HG03175 (cell line): ENCODE data around the gene TMEM17.
A peak's percentile ranks its signal among the peaks of the same experiment; 100 is the strongest.

Source experiments
- ATAC-seq: cut with Tn5 transposase; IDR thresholded peaks from one replicate; pipeline ENCODE4 v1.9.1; 2021; ENCODE audit warnings: mild to moderate bottlenecking, moderate library complexity; ENCODE audit not compliant: unreplicated experiment

TMEM17 gene

GRCh38 chr2:62458206-62458641 is 47.8 kb downstream of the TMEM17 start:
- ATAC-seq, result no peak

- no peak for ATAC-seq
Measured at GRCh38 chr2:62457556-62457955, 48.4 kb downstream of the TMEM17 start.

DNA sequence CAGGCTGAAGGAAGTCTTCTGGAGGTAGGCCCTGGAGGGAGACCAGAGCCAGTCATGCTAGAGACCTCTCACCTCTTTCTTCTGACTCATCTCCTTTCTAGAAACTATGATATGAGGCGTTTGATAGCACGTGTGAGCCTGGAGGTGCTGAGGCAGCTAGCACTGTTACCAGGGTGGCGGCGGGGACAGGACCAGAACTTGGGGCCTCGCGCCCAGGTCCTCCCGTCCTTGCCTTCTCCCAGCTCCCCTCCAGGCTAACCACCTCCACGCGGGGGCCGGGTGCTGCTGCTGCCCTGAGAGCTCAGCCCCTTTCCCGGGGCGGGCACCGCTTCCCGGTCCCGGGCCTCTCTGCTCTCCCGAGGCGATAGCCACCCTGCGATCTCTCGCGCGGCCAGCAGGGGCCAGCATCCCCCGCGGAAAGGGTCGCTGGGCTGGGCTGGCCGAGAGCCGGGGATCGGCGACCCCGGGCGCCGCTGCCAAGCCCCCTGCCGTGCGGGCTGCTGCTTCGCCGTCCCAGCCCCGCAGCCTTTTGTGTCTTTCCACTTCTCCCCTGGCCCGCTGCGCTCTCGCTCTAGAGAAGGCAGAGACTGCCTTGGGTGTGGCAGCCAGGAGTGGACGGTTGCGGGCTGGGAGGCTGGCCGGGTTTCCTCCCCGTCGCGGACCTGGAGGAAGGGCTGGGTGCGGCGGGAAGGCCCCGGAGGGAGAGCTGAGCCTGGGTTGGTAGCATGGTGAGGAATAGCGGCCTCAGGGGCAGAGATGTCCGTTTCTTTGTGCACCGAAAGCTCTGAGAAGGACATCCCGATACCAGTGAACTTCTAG is 49.1 kb downstream of the TMEM17 start:
- peak; percentile 84 for ATAC-seq

GRCh38 chr2:62455957-62456692 is 49.9 kb downstream of the TMEM17 start:
- ATAC-seq, result no peak

DNA sequence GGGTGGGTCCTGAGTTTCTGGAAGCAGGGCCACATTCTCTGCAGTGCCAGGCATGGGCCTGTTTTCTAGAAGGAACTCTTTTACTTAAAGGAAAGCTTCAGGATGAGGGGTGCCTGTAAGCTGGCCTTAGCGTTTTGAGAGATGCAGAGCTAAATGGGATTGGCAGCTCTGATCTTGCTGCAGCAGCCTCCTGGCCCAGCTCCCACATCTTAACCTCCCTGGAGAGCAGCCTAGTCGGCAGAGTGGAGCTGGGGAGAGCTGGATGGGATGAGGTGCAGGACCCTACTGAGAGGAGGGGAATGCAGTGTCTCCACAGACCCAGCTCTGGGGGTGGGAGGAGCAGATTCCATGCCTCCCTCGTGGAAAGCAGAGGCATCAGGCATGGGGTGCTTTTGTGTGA is 52.0 kb downstream of the TMEM17 start:
- ATAC-seq, result no peak

DNA sequence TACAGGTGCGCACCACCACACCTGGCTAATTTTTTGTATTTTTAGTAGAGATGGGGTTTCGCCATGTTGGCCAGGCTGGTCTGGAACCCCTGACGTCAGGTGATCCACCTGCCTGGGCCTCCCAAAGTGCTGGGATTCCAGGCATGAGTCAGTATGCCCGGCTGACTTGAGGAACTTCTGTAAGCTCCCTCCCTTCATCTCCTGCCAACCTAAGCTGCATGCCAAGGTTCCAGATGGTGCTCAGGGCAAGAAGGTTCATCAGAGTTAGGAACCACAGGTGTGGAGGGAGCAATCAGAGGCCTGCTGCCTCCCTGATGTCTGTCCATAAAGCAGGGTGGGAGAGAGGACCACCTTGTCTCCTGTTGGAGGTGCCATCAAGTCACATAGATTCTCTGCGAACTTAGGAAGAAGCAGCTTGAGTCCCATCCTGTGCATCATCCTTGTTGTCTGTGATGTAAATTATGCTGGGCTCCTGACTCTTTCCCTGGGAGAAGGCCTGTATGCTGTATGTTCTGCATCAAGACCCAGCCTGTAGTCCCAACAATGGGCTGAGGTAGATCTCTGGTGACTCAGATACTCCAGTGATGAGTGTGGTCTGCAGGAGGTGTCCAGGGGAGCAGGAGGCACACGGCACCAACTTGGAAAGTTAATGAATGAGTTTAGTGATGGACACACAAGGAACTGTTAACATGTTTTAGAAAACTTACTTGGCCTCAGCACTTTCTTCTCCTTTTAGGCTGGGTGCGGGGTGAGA is 53.1 kb downstream of the TMEM17 start:
- no peak for ATAC-seq

DNA sequence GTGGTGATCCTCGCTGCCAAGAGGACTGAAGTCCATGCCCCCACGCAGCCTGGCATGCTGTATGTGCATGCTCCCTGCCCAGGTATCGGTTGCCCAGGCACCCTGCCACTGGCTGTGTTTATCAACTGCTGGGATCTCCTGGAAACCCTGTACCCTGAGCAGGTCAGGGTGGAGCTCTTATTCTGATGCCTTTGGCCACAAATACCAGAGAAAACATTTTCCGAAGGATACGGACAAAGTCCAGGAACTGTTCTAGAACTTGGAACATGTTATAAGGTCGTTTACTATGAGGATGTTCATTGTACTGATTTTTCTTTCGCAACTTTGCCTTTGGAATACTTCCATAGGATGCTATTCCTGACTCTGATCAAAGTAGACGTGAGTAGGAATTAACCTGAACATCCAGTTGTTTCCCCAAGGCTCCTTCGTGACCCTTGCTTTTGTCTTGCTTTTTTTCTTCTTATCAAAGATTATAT is 55.2 kb downstream of the TMEM17 start:
- no peak for ATAC-seq
